ENCODE results near the gene PTPRD. TPM values are rescaled to one million over a fixed set of nuclear protein-coding genes. Genes with fewer than 3 reads are reported as not detected.

Gene PTPRD
- total RNA-seq, 1 donor from 2014 or later, result 136 TPM

DNA sequence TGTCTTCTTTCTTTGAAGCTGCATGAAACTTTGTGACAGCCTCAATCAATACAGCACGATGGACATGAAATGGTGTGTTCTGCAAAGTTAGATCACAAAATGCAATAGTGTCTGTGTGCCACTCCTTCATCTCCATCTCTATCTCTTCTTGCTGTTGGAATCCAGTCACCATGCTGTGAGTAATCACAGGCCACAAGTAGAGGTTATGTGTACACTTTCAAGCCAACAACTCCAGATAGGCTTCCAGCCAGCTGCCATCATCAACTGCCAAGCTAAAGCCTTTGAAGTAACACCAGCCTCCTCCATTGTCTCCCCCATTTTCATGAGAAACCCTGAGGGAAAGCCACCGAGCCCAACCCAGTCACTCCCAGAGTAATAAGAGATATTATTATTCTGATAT, 360.6 kb downstream of the PTPRD start:
- Histone ChIP-seq H3K9ac (no peak overlapping the region), H3K27ac (no peak overlapping the region), H3K4me2 (no peak overlapping the region), H3K79me2 (ENCODE audit: low read depth) (no peaks in the 10 kb centered on the region), H3K4me1 (no peaks in the 10 kb centered on the region), H3K9me3 (ENCODE audit: low read depth) (no peaks in the 10 kb centered on the region), H3F3A (ENCODE audit: low read depth) (no peaks in the 10 kb centered on the region), H3K27me3 (no peaks in the 10 kb centered on the region), H3K4me3 (no peak overlapping the region), H3K36me3 (no peaks in the 10 kb centered on the region), H4K20me1 (ENCODE audit: low read depth) (no peaks in the 10 kb centered on the region), H2AFZ (replicated peaks) (no peak overlapping the region)
- no peaks in the 10 kb centered on the region for H3K36me3 Mint-ChIP-seq
- no peaks in the 10 kb centered on the region for H3K4me1 Mint-ChIP-seq
- no peaks in the 10 kb centered on the region for H3K27me3 Mint-ChIP-seq (ENCODE audit: insufficient read depth, low read depth)
- no peak for DNase-seq (ENCODE audit: low spot score)
- no peak overlapping the region for H3K27ac Mint-ChIP-seq
- H3K9me3 Mint-ChIP-seq, result no peaks in the 10 kb centered on the region
- no peak overlapping the region for H3K4me3 Mint-ChIP-seq
- TF ChIP-seq EZH2phosphoT487 (IDR thresholded peaks at IDR 0.05) (no peak), EZH2 (IDR thresholded peaks at IDR 0.05) (no peak)
- TF ChIP-seq, protein P1, sequence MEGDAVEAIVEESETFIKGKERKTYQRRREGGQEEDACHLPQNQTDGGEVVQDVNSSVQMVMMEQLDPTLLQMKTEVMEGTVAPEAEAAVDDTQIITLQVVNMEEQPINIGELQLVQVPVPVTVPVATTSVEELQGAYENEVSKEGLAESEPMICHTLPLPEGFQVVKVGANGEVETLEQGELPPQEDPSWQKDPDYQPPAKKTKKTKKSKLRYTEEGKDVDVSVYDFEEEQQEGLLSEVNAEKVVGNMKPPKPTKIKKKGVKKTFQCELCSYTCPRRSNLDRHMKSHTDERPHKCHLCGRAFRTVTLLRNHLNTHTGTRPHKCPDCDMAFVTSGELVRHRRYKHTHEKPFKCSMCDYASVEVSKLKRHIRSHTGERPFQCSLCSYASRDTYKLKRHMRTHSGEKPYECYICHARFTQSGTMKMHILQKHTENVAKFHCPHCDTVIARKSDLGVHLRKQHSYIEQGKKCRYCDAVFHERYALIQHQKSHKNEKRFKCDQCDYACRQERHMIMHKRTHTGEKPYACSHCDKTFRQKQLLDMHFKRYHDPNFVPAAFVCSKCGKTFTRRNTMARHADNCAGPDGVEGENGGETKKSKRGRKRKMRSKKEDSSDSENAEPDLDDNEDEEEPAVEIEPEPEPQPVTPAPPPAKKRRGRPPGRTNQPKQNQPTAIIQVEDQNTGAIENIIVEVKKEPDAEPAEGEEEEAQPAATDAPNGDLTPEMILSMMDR (IDR thresholded peaks at IDR 0.05), result no peak

DNA sequence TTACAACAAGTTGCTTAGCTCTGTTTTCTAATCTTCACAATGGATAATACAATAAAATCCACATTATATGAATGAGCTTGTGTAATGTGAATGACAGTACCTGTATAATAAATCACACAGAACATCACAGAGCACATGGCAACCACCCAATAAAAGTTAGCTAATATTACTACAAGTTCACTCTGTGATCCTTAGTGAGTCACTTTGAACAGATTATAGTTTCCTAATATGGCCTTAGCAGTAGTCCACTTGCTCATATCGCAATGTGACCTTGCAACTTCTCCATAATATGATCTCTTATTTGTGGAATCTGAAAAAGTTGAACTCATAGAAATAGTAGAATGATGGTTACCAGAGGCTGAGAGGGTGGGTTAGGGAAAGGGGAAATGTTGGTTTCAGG, 361.3 kb downstream of the PTPRD start:
- no peak for TF ChIP-seq EZH2phosphoT487 (IDR thresholded peaks at IDR 0.05)
- TF ChIP-seq, protein P1 (IDR thresholded peaks at IDR 0.05), result no peak
- no peak for TF ChIP-seq EZH2 (IDR thresholded peaks at IDR 0.05)
- Mint-ChIP-seq H3K9me3 (no peaks in the 10 kb centered on the region), H3K4me3 (no peak overlapping the region)

DNA sequence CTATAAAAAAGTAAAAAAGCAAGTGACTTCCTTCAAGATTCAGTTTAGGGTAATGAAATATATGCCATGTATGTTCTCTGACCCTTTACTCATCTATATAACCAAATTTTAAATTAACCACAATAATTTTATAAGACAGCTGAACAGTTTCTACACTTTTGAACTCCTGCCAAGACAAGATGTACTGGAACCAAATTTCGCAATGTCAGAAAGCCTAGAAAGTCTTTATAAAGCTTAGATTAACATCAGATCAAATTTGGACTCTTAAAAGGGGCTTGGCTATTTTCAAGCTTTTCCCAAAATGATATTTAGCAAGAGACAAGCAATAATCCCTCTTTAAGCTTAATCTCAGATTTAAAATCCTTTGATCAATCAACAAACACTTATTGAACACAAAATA, 362.6 kb downstream of the PTPRD start:
- Histone ChIP-seq H3K27ac (no peak overlapping the region), H3K79me2 (ENCODE audit: low read depth) (no peaks in the 10 kb centered on the region), H4K20me1 (ENCODE audit: low read depth) (no peaks in the 10 kb centered on the region), H3K9me3 (ENCODE audit: low read depth) (no peaks in the 10 kb centered on the region), H3F3A (ENCODE audit: low read depth) (no peaks in the 10 kb centered on the region), H3K4me2 (no peak overlapping the region), H3K36me3 (no peaks in the 10 kb centered on the region), H3K9ac (no peak overlapping the region), H3K4me3 (no peak overlapping the region), H3K4me1 (no peaks in the 10 kb centered on the region), H2AFZ (replicated peaks) (no peak overlapping the region), H3K27me3 (no peaks in the 10 kb centered on the region)
- Mint-ChIP-seq H3K27me3 (ENCODE audit: insufficient read depth, low read depth) (no peaks in the 10 kb centered on the region), H3K4me3 (no peak overlapping the region), H3K9me3 (no peaks in the 10 kb centered on the region), H3K27ac (no peak overlapping the region), H3K4me1 (no peaks in the 10 kb centered on the region), H3K36me3 (no peaks in the 10 kb centered on the region)
- TF ChIP-seq, protein P1 (IDR thresholded peaks at IDR 0.05), result no peak
- TF ChIP-seq EZH2 (IDR thresholded peaks at IDR 0.05) (no peak), EZH2phosphoT487 (IDR thresholded peaks at IDR 0.05) (no peak)
- no peak for DNase-seq (ENCODE audit: low spot score)

More for the DNA sequence above, 361.3 kb downstream of the PTPRD start:
- no peaks in the 10 kb centered on the region for H3K4me1 ChIP-seq
- H3K27me3 ChIP-seq, result no peaks in the 10 kb centered on the region
- H3K27me3 Mint-ChIP-seq (ENCODE audit: insufficient read depth, low read depth), result no peaks in the 10 kb centered on the region
- no peak overlapping the region for H3K9ac ChIP-seq
- no peaks in the 10 kb centered on the region for H3K79me2 ChIP-seq (ENCODE audit: low read depth)
- no peak overlapping the region for H3K4me2 ChIP-seq
- H3K4me1 Mint-ChIP-seq, result no peaks in the 10 kb centered on the region
- H3K27ac Mint-ChIP-seq, result no peak overlapping the region
- no peak overlapping the region for H3K4me3 ChIP-seq
- DNase-seq (ENCODE audit: low spot score), result no peak
- H3K36me3 ChIP-seq, result no peaks in the 10 kb centered on the region
- no peak overlapping the region for H3K27ac ChIP-seq
- H2AFZ ChIP-seq (replicated peaks), result no peak overlapping the region
- no peaks in the 10 kb centered on the region for H3K36me3 Mint-ChIP-seq
- no peaks in the 10 kb centered on the region for H3K9me3 ChIP-seq (ENCODE audit: low read depth)
- no peaks in the 10 kb centered on the region for H4K20me1 ChIP-seq (ENCODE audit: low read depth)
- no peaks in the 10 kb centered on the region for H3F3A ChIP-seq (ENCODE audit: low read depth)

Measured in neural progenitor cell (in vitro differentiated cells).